ENCODE data around the gene CHRNB2. TPM values are rescaled to one million over a fixed set of nuclear protein-coding genes. Genes with fewer than 3 reads are reported as not detected.

The CHRNB2 gene
- total RNA-seq, 3 donors from 2014 or later = 0.17 to 0.92 (median 0.24) TPM

GRCh38 chr1:154595621-154596020 lies 28.0 kb downstream of the CHRNB2 start:
- H3K9me3 ChIP-seq = no peaks in the 10 kb centered on the region
- H3K4me3 ChIP-seq = no peak overlapping the region
- ATAC-seq (no peak), DNase-seq (no peak)
- intact Hi-C loops (cut with DNase I, micrococcal nuclease) = no loop called here
- H3K36me3 ChIP-seq (ENCODE audit: low read depth) = peaks cover 22% of the 10 kb centered on the region
- H3K4me1 ChIP-seq (ENCODE audit: low read depth) = no peaks in the 10 kb centered on the region
- TF ChIP-seq CTCF (IDR thresholded peaks at IDR 0.05) = no peak

GRCh38 chr1:154598871-154599635 lies 31.5 kb downstream of the CHRNB2 start:
- no peaks in the 10 kb centered on the region for H3K4me1 ChIP-seq (ENCODE audit: low read depth)
- H3K36me3 ChIP-seq (ENCODE audit: low read depth) = peaks cover 24% of the 10 kb centered on the region
- H3K9me3 ChIP-seq = no peaks in the 10 kb centered on the region
- DNase-seq (no peak), ATAC-seq (no peak)
- no peak for TF ChIP-seq CTCF (IDR thresholded peaks at IDR 0.05)
- intact Hi-C loops (cut with DNase I, micrococcal nuclease) = no loop called here
- H3K4me3 ChIP-seq = no peak overlapping the region

GRCh38 chr1:154599658-154600057 lies 32.1 kb downstream of the CHRNB2 start:
- peaks cover 18% of the 10 kb centered on the region for H3K36me3 ChIP-seq (ENCODE audit: low read depth)
- DNase-seq (no peak), ATAC-seq (no peak)
- intact Hi-C loops (cut with DNase I, micrococcal nuclease) = no loop called here
- no peaks in the 10 kb centered on the region for H3K9me3 ChIP-seq
- TF ChIP-seq CTCF (IDR thresholded peaks at IDR 0.05) = no peak
- H3K4me3 ChIP-seq = no peak overlapping the region
- H3K4me1 ChIP-seq (ENCODE audit: low read depth) = no peaks in the 10 kb centered on the region

- no peak for DNase-seq
- Histone ChIP-seq H3K36me3 (ENCODE audit: low read depth) (peaks cover 9% of the 10 kb centered on the region), H3K4me3 (no peak overlapping the region), H3K4me1 (ENCODE audit: low read depth) (peaks cover 17% of the 10 kb centered on the region), H3K9me3 (no peaks in the 10 kb centered on the region)
- TF ChIP-seq CTCF (IDR thresholded peaks at IDR 0.05) = no peak
- no peak for ATAC-seq
- intact Hi-C loops (cut with DNase I, micrococcal nuclease) = no loop called here
Measured at GRCh38 chr1:154603317-154603716, 35.7 kb downstream of the CHRNB2 start.

GRCh38 chr1:154605534-154605933 lies 38.0 kb downstream of the CHRNB2 start:
- H3K4me1 ChIP-seq (ENCODE audit: low read depth) = peaks cover 25% of the 10 kb centered on the region
- H3K36me3 ChIP-seq (ENCODE audit: low read depth) = peaks cover 7% of the 10 kb centered on the region
- H3K4me3 ChIP-seq = no peak overlapping the region
- H3K9me3 ChIP-seq = no peaks in the 10 kb centered on the region
- ATAC-seq (no peak), DNase-seq (no peak)
- TF ChIP-seq CTCF (IDR thresholded peaks at IDR 0.05) = no peak
- intact Hi-C loops (cut with DNase I, micrococcal nuclease) = no loop called here
